Measurements from ENCODE around the gene DLX4.
A peak's percentile ranks its signal among the peaks of the same experiment; 100 is the strongest.

DLX4 gene

GRCh38 chr17:49992191-49992932 lies 23.4 kb downstream of the DLX4 start:
- no peaks in the 10 kb centered on the region for H3K4me1 ChIP-seq (ENCODE audit: control insufficient read depth, low read depth, low read length)
- peaks cover 100% of the 10 kb centered on the region for H3K27me3 ChIP-seq (ENCODE audit: control insufficient read depth, insufficient read depth, low read length)
- no peaks in the 10 kb centered on the region for H3K36me3 ChIP-seq (ENCODE audit: control insufficient read depth, low read depth, low read length)
- H3K4me3 ChIP-seq (ENCODE audit: low read length), result no peak overlapping the region
- no peak overlapping the region for H3K9ac ChIP-seq (ENCODE audit: low read length)
- H3K27ac ChIP-seq (ENCODE audit: low read length), result no peak overlapping the region
- H3K9me3 ChIP-seq (ENCODE audit: control insufficient read depth, low read depth, low read length), result no peaks in the 10 kb centered on the region

GRCh38 chr17:49992933-49993422 lies 24.0 kb downstream of the DLX4 start:
- Histone ChIP-seq H3K4me1 (ENCODE audit: control insufficient read depth, low read depth, low read length) (no peaks in the 10 kb centered on the region), H3K27ac (ENCODE audit: low read length) (no peak overlapping the region), H3K27me3 (ENCODE audit: control insufficient read depth, insufficient read depth, low read length) (peaks cover 100% of the 10 kb centered on the region), H3K9ac (ENCODE audit: low read length) (no peak overlapping the region), H3K9me3 (ENCODE audit: control insufficient read depth, low read depth, low read length) (no peaks in the 10 kb centered on the region), H3K36me3 (ENCODE audit: control insufficient read depth, low read depth, low read length) (no peaks in the 10 kb centered on the region), H3K4me3 (ENCODE audit: low read length) (peak overlapping the region; percentile 50)

- peak overlapping the region; percentile 50 for H3K4me3 ChIP-seq (ENCODE audit: low read length)
- H3K9me3 ChIP-seq (ENCODE audit: control insufficient read depth, low read depth, low read length), result no peaks in the 10 kb centered on the region
- H3K27me3 ChIP-seq (ENCODE audit: control insufficient read depth, insufficient read depth, low read length), result peaks cover 95% of the 10 kb centered on the region
- no peak overlapping the region for H3K27ac ChIP-seq (ENCODE audit: low read length)
- H3K36me3 ChIP-seq (ENCODE audit: control insufficient read depth, low read depth, low read length), result no peaks in the 10 kb centered on the region
- no peaks in the 10 kb centered on the region for H3K4me1 ChIP-seq (ENCODE audit: control insufficient read depth, low read depth, low read length)
- no peak overlapping the region for H3K9ac ChIP-seq (ENCODE audit: low read length)
Observed at GRCh38 chr17:49993423-49994060, 24.6 kb downstream of the DLX4 start.

GRCh38 chr17:49994085-49995054 lies 25.4 kb downstream of the DLX4 start:
- H3K9ac ChIP-seq (ENCODE audit: low read length), result no peak overlapping the region
- H3K9me3 ChIP-seq (ENCODE audit: control insufficient read depth, low read depth, low read length), result no peaks in the 10 kb centered on the region
- no peaks in the 10 kb centered on the region for H3K4me1 ChIP-seq (ENCODE audit: control insufficient read depth, low read depth, low read length)
- peaks cover 91% of the 10 kb centered on the region for H3K27me3 ChIP-seq (ENCODE audit: control insufficient read depth, insufficient read depth, low read length)
- H3K4me3 ChIP-seq (ENCODE audit: low read length), result peak overlapping the region; percentile 50
- no peaks in the 10 kb centered on the region for H3K36me3 ChIP-seq (ENCODE audit: control insufficient read depth, low read depth, low read length)
- H3K27ac ChIP-seq (ENCODE audit: low read length), result no peak overlapping the region

GRCh38 chr17:49995055-49995738 lies 26.2 kb downstream of the DLX4 start, which contains the start of gene DLX3:
DLX3 (minus strand) TSS chr17:49995224; CDS start chr17:49994998, 226 bp downstream.
- H3K27ac ChIP-seq (ENCODE audit: low read length), result no peak within 1 kb of the TSS
- no peak within 1 kb of the TSS for H3K9ac ChIP-seq (ENCODE audit: low read length)
- peaks cover 91% of the 10 kb centered on the region for H3K27me3 ChIP-seq (ENCODE audit: control insufficient read depth, insufficient read depth, low read length)
- H3K36me3 ChIP-seq (ENCODE audit: control insufficient read depth, low read depth, low read length), result no peaks in the 10 kb centered on the region
- peak within 1 kb of the TSS; percentile 50 for H3K4me3 ChIP-seq (ENCODE audit: low read length)
- H3K4me1 ChIP-seq (ENCODE audit: control insufficient read depth, low read depth, low read length), result no peaks in the 10 kb centered on the region
- H3K9me3 ChIP-seq (ENCODE audit: control insufficient read depth, low read depth, low read length), result no peaks in the 10 kb centered on the region

- Histone ChIP-seq H3K9ac (ENCODE audit: low read length) (no peak overlapping the region), H3K9me3 (ENCODE audit: control insufficient read depth, low read depth, low read length) (no peaks in the 10 kb centered on the region), H3K27me3 (ENCODE audit: control insufficient read depth, insufficient read depth, low read length) (peaks cover 91% of the 10 kb centered on the region), H3K27ac (ENCODE audit: low read length) (no peak overlapping the region), H3K4me1 (ENCODE audit: control insufficient read depth, low read depth, low read length) (no peaks in the 10 kb centered on the region), H3K36me3 (ENCODE audit: control insufficient read depth, low read depth, low read length) (no peaks in the 10 kb centered on the region), H3K4me3 (ENCODE audit: low read length) (no peak overlapping the region)
Observed at GRCh38 chr17:49996121-49996494, 27.1 kb downstream of the DLX4 start.

GRCh38 chr17:49996495-49997300 lies 27.7 kb downstream of the DLX4 start:
- H3K9me3 ChIP-seq (ENCODE audit: control insufficient read depth, low read depth, low read length), result no peaks in the 10 kb centered on the region
- H3K36me3 ChIP-seq (ENCODE audit: control insufficient read depth, low read depth, low read length), result no peaks in the 10 kb centered on the region
- H3K4me1 ChIP-seq (ENCODE audit: control insufficient read depth, low read depth, low read length), result no peaks in the 10 kb centered on the region
- H3K4me3 ChIP-seq (ENCODE audit: low read length), result peak overlapping the region; percentile 41
- no peak overlapping the region for H3K9ac ChIP-seq (ENCODE audit: low read length)
- H3K27ac ChIP-seq (ENCODE audit: low read length), result no peak overlapping the region
- peaks cover 91% of the 10 kb centered on the region for H3K27me3 ChIP-seq (ENCODE audit: control insufficient read depth, insufficient read depth, low read length)

- no peaks in the 10 kb centered on the region for H3K36me3 ChIP-seq (ENCODE audit: control insufficient read depth, low read depth, low read length)
- no peaks in the 10 kb centered on the region for H3K9me3 ChIP-seq (ENCODE audit: control insufficient read depth, low read depth, low read length)
- peak overlapping the region; percentile 41 for H3K4me3 ChIP-seq (ENCODE audit: low read length)
- no peak overlapping the region for H3K27ac ChIP-seq (ENCODE audit: low read length)
- no peaks in the 10 kb centered on the region for H3K4me1 ChIP-seq (ENCODE audit: control insufficient read depth, low read depth, low read length)
- H3K9ac ChIP-seq (ENCODE audit: low read length), result no peak overlapping the region
- peaks cover 91% of the 10 kb centered on the region for H3K27me3 ChIP-seq (ENCODE audit: control insufficient read depth, insufficient read depth, low read length)
Observed at GRCh38 chr17:49997301-49997650, 28.3 kb downstream of the DLX4 start.

- Histone ChIP-seq H3K9ac (ENCODE audit: low read length) (no peak overlapping the region), H3K4me1 (ENCODE audit: control insufficient read depth, low read depth, low read length) (no peaks in the 10 kb centered on the region), H3K9me3 (ENCODE audit: control insufficient read depth, low read depth, low read length) (no peaks in the 10 kb centered on the region), H3K27ac (ENCODE audit: low read length) (no peak overlapping the region), H3K27me3 (ENCODE audit: control insufficient read depth, insufficient read depth, low read length) (peaks cover 87% of the 10 kb centered on the region), H3K36me3 (ENCODE audit: control insufficient read depth, low read depth, low read length) (no peaks in the 10 kb centered on the region), H3K4me3 (ENCODE audit: low read length) (no peak overlapping the region)
Observed at GRCh38 chr17:49997773-49998703, 29.0 kb downstream of the DLX4 start.
